ENCODE data around the gene RGS14.
A peak's percentile ranks its signal among the peaks of the same experiment; 100 is the strongest.
"Not testable (repeated sequence)": the region's sequence is repeated elsewhere in the genome, so short reads cannot be mapped to it uniquely, and the experiment has no call there.

Gene RGS14

GRCh38 chr5:177347699-177348098, 10.0 kb upstream of the RGS14 start:
- no peak for DNase-seq

- DNase-seq = no peak
Observed at GRCh38 chr5:177349362-177349647, 8.4 kb upstream of the RGS14 start.

GRCh38 chr5:177349762-177350161, 8.0 kb upstream of the RGS14 start:
- no peak for DNase-seq

GRCh38 chr5:177350776-177351391, 6.8 kb upstream of the RGS14 start:
- no peak for DNase-seq

DNA sequence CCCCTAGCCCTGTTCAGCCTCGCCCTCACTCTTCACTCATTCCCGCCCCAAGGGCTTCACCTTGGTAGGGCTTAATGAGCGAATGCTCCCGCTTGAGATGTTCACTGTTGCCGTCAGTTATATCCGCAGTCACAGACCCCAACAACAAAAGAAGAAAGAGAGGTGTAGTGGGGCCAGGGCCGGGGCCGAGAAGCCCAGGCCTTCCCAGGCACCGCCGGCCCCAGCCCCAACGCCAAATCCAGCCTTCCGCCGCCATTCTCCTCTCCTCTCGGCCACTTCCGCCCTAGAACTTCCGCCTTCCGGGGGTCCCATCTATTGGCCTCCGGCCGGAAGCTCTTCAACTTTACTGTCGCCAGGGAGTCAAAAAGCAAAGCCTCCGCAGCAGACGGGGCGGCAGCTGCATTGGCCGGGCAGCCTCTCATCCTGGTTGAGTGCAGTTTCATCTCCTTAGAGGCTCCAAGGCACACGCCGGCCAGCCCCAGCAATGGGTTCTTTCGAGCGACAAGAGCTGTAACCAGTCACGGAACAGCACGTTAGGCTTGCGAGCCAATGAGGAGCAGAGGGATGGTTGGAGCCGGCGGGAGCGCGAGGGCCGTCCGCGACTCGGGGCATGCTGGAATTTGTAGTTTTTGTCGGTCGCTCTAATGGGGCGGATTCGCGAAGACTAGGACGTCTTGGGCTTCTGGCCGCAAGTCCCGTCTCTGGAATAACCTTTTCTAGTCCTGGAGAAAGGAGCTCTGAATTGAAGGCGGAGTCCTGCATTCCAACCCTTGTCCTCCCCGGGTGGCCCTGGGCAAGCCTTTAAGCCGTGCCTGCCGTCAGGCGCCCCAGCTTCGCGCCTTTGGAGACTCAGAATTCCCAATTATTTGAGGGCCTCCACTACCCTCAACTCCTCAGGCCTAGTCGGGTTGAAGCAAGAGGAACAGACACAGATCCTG, 6.1 kb upstream of the RGS14 start, which contains the start of gene LMAN2:
Gene LMAN2, minus strand, starts transcription at position 277 of the 938 bp plus-strand sequence. Its CDS starts 21 bp downstream, at position 256.
- peak; percentile 95 to 96 (median 96) for DNase-seq

DNA sequence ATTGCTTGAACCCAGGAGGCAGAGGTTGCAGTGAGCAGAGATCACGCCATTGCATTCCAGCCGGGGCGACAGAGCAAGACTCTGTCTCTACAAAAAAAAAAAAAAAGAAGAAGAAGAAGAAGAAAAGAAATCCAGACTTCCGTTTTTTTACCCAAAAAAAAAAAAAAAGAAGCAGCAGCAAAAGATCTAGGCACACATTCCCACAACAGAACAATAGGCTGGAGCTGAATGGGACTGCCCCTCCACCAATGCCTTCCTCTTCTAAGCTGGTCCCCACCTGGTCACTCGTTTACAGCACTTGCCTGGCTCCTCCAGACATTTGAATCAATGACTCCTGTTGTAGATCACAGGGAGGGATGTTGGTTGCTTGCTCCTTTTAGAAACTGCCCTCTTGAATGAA, 4.6 kb upstream of the RGS14 start:
- peak; percentile 46 to 70 (median 60) for DNase-seq

GRCh38 chr5:177354256-177354655, 3.5 kb upstream of the RGS14 start:
- DNase-seq = no peak

- peak; percentile 67 to 75 (median 67) for DNase-seq
Observed at GRCh38 chr5:177354711-177355110, 3.0 kb upstream of the RGS14 start.

DNA sequence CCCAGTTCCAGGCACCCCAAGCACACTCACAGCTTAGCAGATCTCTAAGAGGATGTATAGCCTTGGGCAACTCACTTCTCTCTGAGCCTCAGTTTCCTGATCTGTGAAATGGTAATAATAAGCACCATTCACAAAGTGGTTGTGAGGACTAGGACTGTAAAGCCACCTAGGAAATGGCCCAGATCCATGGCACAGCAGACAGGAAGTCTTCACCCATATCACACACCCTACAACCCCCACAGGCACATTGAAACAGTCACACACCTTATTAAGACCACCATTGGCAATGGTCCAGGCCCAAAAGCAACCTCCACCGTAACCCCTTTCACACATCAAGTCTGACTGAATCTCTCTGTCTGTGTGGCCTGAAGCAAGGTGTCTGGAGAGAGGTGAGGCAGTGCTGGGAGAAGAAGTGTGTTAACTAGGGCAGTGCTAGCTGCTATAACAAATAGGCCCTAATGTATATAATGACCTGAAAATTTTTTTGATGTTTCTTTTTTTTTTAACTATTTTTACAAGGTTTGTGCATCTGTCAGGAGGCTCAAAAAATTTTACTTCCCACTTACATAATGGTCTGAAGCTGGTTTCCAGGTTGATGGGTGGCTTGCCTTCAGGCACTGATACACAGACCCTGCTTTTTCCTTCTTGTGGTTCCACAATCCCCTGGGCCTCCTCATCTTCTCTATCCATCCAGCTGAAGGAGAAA, 2.4 kb upstream of the RGS14 start:
- DNase-seq = no peak

- DNase-seq = peak in 2 of 3 donors; percentile 38 to 39
Observed at GRCh38 chr5:177355868-177356168, 1.9 kb upstream of the RGS14 start.

DNA sequence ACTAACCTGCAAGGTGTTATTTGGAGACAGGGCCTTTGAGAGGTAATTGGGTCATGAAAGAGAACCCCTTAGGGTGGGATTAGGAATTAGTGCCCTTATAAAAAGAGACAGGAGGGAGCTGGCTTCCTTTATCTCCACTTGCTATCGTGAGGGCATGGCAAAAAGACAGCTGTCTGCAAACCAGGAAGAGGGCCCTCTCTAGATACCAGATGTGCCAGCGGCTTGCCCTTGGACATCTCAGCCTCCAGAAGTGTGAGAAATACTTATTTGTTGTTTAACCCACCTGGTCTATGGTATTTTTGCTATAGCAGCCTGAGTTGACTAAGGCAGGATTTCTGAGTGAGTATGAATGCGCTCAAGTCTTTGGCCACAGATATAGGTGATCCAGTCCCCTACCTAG, 978 bp upstream of the RGS14 start:
- no peak for DNase-seq

- DNase-seq = no peak
Observed at GRCh38 chr5:177357146-177357458, 622 bp upstream of the RGS14 start.

DNA sequence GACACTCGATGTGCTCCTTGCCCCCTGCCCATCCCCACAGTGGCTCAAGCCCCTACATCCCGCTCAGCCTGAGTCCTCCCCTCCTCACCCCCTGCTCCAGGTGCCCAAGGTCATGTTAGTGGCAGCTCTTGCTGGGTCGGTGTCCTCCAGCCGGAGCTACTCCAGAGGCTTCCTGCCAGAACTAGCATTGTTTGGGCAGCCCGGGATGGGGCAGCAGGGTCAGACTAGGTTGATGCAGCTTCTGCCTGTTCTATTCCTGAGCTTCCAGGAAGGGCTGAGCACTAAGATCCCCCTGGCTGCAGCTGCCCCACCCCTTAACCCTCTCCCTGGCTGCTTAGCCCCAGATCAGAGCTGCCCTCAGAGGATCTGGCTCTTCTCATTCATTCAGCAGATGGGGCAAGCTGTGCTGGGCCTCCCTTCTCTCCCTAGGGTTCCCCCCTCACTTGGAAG, 671 bp downstream of the RGS14 start:
- no peak for DNase-seq

DNA sequence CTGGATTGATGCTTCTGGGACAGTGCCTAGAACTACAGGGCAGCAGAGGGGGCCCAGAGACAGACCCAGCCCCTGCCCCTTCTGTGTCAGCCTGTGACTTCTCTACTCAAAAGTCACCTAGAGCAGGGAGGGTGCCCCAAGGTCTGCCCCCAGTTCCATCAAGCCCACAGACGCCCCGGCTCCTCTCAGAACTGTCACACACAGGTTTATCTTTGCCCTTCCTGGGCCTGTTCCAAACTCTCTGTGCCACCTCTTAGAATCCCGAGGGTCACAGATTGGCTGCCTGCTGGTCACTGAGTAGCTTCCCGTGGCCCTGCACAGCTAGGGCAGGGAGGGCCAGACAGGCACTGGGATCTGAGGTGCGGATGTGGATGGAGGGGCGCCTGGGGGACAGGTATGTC, 1.7 kb downstream of the RGS14 start:
- DNase-seq = no peak

DNA sequence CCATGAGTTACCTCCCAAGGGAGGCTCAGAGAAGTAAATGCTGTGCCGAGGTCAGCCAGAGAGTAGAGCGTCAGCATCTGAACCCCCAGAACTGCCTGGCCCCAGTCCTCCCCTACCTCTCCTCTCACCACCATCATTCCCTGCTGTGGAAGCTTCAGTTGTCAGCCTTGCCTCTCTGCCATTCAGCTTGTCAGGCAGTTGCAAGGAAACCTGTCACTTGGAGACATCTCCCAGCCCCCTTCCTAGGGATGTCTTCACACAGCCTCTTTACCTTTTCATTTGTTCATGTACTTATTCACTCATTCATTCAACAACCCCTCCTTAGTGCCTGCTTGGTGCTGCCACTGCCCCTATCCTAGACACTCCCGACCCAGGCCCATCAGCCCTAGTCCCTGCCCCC, 2.1 kb downstream of the RGS14 start:
- no peak for DNase-seq

- DNase-seq = not testable (repeated sequence)
Observed at GRCh38 chr5:177360740-177361139, 3.0 kb downstream of the RGS14 start.

GRCh38 chr5:177361418-177362291, 3.9 kb downstream of the RGS14 start:
- peak; percentile 62 to 71 (median 68) for DNase-seq

GRCh38 chr5:177362292-177362609, 4.5 kb downstream of the RGS14 start:
- DNase-seq = no peak

DNA sequence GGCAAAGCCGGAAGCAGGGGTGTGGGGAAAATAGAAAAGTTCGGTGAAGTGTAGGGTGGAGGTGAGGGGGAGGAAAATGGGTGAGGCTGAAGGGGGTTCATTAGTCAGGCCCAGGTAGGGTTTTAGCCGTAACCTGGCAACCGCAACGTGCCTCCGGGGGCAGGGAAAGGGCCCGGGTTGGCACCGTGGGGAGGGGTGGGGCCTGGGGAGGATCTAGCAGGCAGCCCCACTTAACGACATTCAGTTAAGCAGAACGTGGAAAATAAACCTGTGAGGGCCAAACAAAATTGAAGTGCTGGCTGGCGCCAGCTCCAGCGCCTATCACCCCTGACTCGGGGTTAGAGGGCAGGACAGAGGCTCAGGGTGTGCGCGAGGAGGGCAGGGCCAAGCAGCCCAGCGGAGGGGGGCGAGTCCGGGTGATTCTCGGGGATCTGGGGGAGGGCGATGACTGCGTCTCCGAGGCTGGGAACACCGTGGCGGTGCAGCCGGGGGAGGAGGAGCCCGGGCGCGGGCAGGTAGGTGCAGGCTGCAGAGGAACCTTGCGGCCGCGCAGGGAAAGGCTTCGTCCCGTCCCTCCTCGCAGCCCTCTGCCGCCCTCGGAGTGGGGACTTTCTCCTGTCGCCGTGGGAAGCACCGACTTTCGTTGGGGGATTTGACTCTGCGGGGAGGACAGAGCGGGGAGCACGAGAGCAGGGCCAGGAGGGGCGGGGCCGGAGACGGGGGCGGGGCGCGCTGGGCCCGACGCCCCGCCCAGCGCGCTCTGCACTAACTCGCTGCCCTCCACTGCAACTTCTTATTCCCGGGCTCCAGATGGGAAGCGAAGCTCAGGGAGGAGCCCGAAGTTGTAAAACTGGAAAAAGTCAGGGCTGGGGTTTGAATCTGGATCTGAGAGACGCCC, 5.1 kb downstream of the RGS14 start:
- DNase-seq = peak; percentile 76 to 90 (median 79)

DNA sequence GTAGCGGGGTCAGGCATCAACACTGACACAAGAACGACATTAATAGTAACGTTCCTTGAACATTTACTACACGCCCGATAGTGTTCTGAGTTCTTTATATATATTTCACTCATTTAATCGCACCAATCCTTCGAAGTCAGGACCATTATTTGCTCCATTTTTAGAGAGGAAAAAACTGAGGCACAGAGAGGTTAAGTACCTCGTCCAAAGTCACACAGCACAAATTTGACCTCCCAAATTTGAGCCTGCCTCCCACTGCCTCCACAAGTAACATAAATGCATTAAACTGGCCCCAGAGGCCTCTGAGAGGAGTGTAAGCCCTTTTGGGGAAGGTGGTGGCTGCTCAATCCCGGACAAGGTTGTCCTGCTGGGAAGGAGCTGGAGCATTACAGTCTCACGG, 5.8 kb downstream of the RGS14 start:
- DNase-seq = no peak

GRCh38 chr5:177364159-177364962, 6.6 kb downstream of the RGS14 start:
- DNase-seq = peak; percentile 67 to 74 (median 72)
